Hematopoietic multipotent progenitor cell treated with erythropoietin and hydrocortisone succinate and interleukin-3 and kit ligand, for 8 days (in vitro differentiated cells): ENCODE measurements around the gene TMEM131.

Experiments
- DNase-seq: peaks from one replicate; pipeline ENCODE4 v3.0.0-alpha.2; 2015

Gene TMEM131

DNA sequence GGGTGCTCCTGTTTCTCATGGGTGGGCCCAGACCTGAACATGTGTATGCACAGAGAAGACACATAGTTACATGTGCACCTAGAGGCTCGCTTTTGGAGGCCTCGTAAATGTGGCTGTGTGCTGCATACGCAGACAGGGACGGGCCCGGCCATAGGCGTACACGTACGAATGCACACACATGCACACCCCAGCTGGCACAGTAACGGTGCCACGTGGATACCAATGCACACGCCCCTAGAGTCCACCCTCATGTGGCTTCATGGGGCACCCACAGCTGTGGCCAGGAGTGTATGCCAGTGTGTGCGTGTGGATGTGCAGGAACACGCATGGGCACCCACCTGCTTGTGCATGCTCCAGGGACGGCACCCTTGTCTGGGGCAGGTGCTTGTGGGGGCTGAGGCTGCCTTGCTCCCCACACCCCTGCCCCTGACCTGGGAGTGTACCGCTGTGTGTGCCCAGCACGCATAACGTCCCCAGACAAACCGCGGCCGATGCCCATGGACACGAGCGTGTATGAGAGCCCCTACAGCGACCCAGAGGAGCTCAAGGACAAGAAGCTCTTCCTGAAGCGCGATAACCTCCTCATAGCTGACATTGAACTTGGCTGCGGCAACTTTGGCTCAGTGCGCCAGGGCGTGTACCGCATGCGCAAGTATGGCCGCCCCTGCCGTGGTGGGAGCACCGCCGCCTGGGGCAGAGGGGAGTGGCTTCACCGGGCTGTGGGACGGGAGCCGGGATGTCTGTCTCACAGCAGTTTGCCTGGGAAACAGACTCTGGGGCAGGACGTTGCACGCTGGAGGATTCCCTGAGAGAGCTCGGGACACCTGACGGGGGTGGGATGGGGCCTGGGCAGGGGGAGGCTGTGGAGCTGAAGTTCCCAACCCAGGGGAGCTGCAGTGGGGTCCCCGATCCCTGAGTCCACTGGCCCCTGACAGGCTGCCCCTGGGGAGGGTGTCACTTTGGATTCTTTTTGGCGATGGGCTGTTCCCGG lies 261.4 kb downstream of the TMEM131 start:
- DNase-seq, result no peak

DNA sequence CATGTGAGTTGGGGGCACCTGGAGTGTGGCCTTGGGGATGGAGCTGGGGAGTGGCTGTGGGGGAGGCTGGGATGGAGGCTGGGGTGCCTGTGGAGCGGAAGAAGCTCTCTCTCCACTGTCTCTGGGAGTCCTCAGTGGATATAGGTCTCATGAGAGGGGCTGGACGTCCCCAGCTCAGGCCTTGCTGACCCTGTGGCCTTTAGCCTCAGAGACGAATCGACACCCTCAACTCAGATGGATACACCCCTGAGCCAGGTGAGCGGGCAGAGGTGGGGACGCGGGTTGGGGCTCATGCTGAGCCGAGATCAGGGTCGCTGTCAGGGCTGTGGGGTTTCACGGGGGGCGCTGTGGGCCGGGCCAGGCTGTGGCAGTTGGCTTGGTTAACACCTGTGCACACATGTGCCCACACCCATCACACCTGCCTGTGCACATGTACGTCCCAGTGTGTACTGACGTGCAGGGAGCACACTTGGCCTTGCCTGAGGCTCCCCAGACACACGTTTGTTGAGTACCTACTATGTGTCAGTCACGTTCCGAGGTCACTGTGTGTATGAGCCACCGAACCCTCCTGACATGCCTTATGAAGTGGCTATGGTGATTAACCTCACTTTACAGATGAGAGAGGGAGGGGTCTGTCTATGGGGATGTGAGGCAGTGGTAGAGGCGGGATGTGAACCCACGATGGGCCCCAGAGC lies 262.3 kb downstream of the TMEM131 start:
- DNase-seq, result no peak

DNA sequence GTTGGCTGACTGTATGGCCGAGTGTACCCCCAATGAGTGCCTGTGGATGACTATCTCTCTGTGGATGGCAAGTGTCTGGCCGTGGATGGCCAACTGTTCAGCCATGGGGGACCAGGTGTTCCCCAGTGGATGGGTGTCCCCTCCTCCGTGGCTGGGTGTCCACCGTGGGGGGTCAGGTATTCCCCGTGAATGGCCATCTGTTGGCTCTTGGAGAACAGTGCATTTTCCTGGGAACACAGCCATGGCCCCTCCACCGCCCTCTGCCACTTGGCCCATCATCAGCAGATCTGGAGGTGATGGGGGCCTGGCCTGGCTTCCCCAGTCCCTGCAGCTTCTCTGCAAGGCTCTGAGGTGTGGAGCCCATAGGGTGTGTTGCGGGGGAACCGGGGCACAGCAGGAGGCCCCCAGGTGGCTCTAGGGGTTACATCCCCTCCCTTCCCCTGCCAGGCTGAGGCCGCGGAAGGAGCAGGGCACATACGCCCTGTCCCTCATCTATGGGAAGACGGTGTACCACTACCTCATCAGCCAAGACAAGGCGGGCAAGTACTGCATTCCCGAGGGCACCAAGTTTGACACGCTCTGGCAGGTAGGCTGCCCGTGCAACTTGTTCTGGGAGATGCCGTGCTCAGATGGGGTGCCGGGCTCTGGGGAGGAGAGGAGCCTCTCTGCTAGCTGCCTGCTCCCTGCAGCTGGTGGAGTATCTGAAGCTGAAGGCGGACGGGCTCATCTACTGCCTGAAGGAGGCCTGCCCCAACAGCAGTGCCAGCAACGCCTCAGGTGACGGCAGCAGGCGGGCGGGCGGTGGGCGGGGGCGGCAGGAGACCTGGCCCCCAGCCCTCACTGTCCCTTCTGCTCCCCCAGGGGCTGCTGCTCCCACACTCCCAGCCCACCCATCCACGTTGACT lies 263.1 kb downstream of the TMEM131 start:
- no peak for DNase-seq

DNA sequence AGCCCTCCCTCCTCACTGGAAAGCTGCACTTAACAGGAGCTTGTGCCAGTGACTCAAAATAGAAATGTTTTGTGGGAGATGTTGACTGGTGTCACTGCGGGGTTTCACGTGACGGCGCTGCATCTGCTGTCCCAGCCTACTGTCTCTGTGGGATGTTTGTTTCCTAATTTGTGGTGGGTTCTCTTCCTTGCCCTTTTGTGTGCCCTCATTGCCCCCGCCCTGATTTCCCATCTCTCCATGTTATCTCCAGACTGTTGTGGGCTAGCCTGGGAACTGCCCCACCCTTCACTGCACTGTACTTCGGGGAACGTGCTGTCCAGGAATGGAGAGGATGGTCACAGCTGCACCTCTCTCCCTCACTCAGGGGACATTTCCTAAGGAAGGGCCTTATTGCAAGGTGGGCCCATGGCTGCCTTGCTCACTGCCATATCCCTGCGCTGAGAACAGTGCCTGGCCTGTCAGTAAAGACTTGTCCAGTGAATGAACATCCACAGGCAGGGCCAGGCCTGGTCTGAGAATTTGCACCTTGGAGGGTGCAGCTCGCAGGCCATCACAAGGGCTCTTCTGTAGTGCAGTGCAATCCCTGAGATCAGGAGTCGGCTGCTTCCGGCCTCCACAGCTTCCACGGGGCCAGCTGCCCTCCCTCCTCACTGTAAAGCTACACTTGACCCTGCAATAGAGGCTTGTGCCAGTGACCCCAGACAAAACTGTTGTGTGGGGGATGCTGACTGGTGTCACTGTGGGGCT lies 264.3 kb downstream of the TMEM131 start:
- no peak for DNase-seq

DNA sequence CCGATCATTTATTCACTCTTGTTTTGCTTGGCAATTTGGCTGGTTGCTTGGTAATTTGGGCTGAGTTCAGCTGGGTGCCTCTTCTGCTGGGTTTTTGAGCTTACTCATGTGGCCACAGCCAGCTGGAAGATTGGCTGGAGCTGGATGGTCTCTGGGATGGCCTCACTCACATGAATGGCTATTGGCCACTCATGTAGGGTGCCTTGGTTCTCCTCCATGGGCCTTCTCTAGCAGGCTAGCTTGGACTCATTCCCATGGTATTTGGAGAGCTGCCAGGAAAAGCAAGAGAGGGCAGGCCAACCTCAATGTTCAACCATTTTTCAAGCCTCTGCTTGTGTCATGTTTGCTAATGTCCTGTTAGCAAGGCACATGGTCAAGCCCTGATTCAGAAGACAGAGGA lies 265.5 kb downstream of the TMEM131 start:
- DNase-seq, result no peak

DNA sequence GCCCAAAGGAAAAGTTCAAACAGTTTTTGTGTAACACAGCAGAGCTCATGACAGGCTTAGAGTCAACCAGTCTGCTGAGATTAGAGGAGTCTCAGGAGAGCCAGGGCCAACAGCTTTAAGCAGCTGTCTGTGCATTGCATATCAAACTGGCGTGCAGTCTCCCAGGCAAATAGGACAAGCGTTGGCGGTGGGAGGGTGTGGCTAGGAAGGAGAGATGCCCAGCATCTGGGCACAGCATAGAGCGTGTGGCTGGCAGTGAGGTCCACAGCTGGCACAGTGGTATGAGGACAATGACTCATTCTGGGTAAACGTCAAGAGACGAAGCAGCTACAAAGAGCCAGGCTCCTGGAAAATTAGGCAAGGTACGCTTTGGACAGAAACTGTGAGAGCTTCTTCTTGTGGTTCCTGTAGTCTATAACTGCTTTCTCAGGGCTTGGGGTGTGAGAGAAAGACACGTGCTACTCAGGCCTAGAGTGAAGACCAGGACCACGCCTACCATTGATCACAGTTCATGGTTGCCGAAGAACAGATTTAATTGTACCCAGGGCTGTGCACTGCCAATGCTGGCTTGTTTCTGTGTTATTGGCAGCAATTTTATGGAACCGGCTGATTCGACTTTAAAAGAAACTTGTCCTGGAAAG lies 267.5 kb downstream of the TMEM131 start:
- no peak for DNase-seq

DNA sequence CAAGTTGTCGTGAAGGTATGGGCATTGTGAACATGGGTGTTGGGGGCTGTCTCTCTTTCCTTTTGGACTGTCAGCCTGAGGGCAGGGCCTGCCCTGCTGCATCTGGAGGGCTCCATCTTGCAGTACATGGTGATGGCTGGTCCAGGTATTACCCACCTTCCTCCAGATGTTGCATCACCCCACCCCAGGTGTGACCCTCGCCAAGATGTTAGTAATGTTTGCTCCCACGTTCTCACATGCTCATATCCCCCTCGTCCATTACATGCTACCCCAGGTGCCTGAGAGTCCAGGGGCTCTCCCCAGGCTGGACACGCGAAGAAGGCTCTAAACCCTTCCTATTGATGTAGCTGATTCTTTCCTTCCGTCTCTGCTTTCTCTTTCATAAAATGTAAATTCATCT lies 268.5 kb downstream of the TMEM131 start:
- no peak for DNase-seq

DNA sequence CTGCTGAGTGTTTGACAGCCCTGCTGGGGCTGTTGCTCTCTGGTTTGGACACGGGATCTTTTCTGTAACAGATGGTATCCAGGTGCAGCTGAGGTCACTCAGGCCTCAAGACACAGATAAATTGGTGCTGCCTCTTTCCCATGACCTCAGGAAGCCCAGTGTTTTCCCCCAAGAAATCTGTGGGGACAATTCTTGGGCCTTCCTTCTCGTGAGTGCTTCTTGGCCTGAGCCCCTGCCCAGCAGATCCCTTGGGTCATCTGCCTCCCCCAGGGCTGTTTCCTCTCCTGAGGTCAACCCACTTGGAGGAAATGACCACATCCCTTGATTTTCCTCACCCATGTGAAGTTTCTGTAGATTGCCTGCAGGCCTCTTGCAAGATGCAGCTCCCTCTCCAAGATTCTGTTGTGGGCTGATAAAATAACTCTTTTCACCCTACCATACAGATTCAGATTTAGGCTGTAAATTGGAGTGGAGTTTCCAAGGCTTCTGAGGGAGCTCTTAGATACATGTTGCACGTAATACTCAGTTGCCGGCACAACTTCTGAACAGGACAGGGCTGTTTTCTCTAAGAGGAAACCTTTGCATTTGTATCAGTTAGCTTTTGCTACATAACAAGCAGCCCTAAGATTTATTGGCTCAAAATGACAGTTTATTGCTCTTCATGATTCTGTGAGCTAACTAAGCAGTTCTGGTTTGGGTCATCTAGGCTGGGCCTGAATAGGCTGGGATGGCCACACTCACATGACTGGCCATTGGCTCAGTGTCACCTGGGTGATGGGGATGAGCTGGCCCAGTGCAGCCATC lies 269.3 kb downstream of the TMEM131 start:
- no peak for DNase-seq

DNA sequence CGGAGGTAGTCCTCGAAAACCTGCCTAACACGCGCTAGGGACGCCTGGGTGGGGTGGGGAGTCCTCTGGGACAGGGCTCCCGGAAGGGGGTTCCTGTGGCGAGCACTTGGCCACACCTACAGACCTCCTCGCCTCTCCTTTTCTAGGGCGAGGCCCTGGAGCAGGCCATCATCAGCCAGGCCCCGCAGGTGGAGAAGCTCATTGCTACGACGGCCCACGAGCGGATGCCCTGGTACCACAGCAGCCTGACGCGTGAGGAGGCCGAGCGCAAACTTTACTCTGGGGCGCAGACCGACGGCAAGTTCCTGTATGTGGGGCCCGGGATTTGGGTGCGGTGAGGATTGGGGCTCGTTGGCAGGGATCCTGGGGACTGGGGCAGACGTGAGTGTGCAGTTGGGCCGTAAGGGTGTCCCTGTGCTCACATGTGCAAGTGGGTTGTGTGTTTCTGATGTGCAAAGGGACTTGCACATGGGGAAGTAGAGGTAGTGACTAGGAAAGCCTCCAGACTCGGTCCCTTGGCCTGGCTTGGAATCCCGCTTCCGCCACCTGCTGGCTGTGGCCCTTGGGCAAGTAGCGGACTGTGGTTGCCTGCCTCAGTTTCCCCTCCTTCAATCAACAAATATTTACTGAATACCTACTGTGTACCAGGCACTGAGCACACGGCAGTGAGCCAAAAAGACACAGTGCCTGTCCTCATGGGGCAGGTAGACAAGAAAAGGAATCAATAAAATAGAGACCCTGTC lies 270.6 kb downstream of the TMEM131 start:
- DNase-seq, result no peak

DNA sequence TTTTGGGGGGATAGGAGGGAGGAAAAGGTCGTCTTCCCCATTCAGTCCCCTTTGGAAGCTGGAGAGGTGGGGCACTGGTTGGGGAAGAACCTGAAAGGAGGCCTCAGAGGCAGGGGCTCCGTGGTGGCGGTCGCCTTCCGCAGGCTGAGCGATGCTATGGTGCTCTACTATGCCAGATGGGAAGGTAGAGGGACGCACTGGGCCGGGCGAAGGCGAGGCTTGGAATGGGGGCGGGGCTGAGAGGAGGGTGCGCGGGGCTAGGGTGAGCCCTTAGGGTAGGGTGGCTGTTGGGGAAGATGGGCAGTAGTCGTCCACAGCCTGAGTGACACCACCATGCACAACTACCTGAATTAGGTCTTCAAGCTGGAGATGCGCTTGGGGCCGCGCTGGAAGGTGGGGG lies 271.2 kb downstream of the TMEM131 start:
- DNase-seq, result no peak

DNA sequence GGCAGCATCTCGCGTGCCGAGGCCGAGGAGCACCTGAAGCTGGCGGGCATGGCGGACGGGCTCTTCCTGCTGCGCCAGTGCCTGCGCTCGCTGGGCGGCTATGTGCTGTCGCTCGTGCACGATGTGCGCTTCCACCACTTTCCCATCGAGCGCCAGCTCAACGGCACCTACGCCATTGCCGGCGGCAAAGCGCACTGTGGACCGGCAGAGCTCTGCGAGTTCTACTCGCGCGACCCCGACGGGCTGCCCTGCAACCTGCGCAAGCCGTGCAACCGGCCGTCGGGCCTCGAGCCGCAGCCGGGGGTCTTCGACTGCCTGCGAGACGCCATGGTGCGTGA lies 271.7 kb downstream of the TMEM131 start:
- DNase-seq, result no peak

DNA sequence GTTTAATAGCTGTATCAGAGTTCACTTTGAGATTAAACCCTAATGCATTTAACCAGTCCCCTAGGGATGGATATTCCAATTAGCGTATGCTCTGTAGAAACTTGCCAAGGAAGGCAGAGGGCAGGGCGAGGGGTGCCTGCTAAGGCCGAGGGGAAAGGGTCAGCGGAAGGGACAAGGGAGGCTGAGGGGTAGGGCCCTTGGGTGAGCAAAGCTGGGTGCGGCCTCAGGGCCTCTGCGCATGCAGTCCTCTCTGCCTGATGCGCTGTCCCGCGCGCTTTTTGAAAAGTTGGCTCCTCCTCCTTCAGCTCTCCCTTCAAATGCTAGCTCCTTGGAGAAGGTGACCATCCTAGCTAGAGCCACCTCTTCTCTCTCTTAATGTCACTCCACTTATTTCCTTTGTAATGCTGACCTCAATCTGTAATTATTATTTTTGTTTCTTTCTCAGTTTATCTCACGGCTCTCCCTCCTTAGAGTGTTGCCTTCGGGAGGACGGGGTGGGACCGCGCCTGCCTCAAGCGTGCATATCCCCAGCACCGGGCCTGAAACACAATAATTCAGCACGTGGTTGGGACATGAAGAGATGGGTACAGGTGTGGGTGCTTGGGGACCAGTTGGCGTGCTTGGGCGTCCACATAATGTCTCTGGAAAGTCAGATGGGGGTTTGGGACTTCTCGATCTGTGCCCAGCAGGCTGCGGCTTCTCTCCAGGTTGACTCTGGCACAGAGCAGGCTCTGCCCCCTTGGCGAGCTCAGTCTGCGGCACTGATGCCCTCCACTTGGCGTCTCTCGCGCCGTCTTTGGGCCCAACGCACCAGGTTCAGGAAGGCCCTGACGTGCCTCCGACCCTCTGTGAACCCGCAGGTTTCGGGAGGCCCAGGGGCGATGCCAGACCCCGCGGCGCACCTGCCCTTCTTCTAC lies 272.3 kb downstream of the TMEM131 start:
- no peak for DNase-seq

DNA sequence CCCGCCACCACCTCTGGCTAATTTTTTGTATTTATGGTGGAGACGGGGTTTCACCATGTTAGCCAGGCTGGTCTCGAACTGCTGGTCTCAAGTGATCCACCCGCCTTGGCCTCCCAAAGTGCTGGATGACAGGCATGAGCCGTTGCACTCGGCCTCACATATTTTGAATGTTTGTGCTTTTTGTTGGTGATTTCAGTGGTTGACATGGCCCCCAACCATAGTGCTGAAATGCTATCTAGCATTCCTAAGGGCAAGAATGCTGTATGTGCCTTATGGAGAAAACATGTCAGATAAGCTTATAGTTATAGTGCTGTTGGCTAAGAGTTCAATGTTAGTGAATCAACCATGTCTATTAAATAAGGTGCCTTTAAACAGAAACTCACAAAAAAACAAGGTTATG lies 273.5 kb downstream of the TMEM131 start:
- no peak for DNase-seq

DNA sequence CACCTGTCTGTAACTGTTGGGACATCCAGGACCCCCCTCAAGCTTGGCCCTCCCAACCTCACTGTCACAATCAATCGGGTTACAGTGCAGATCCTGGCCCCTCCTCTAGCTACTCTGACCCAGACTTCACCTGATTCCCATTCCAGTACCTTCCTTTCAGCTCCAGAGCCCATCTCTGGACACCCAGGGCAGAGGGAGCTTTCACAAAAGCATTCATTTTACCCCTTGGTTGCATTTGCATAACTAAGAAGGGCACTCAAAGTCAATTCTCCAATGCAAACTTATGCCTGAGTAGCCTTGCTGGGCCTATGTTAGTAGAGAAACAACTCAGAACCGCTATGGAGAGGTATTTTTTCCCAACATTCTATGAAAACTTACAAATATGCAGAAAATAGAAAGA lies 275.0 kb downstream of the TMEM131 start:
- no peak for DNase-seq

DNA sequence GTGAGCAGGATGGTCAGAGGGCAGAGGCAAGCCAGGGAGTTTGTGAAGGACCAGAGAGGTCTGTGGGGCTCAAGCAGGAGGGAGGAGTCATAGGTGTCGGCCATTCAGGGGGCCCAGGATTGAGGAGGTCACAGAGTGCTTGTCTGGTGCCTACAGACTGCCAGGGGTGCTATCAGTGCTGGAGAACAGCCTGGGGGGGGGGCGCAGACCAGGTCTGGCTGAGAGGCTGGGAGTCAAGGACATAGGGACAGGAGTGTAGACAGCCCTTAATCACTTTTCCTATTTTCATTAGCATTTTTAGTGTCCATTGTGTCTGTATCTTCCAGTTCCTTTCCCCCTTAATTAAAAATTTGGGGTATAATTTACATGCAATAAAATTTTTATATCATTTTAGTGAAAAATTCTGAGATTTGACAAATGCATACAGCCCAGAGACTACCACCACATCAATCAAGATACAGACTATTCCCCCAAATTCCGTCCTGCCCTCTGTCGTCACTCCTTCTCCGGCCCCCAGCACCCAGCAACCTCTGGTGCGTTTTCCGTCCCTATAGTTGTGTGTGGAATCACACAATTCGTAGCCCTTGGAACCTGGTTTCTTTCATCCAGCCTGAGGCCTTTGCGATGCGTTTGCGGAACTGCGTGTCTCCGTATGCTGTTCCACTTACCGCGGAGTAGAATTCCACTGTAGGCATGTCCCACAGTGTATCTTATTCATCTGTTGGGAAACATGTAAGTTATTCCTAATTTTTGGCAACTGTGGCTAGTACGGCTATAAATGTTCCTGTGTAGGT lies 276.2 kb downstream of the TMEM131 start:
- no peak for DNase-seq

DNA sequence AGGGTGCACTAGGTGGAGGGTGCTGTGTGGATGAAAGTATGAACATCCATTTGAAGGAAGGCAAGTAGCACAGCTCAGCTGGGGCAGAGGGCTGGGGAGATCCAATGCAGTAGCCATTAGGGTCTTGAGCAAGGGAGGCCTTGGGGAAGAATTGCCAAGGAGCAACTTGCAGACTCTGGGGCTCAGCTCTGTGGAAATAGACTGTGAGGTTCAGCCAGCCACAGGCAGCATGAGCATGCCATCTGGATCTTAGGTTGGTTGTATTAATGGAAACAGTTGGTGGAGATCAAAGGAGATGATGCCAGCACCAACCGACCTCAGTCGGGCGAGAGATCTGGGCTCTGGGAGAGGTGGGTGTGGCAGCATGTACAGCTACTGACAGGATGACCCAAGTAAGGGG lies 276.8 kb downstream of the TMEM131 start:
- no peak for DNase-seq

DNA sequence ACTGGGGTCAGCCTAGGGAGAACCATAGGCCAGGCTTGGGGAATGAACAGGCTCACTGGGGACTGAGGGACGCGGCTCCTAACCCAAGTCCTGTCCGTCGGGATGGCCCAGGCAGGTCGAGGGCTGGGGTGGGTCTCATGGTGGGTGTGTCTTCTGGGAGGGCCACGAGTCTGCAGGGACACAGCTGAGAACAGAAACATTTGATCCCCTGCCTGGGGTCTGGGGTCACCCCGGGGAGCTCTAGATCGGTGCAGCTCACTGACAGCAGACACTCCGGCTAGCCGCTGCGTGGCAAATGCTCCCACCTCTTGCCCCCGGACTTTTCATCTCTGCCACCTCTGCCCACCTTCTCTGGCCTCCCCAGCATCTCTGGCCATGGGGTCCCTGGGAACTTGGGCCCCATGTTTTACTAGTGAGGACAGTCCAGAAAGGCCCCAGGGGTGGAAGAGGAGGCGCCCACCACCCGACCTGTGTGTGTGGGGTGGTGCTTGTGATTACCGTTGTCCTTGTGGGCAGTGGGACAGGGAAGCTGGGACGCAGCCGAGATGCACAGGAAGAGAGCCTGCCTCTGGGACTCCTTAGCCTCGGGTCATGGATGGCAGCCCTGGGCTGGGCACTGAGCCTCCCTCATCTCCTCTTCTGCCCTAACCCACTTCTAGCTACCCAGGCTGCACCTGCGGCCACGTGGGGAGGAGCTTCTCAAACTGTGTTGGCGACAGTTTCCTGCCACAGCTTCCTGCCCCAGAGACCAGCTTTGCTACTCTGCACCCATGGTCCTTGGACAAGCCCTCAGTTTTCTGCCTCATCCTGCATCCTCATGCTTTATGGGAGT lies 277.5 kb downstream of the TMEM131 start:
- no peak for DNase-seq

DNA sequence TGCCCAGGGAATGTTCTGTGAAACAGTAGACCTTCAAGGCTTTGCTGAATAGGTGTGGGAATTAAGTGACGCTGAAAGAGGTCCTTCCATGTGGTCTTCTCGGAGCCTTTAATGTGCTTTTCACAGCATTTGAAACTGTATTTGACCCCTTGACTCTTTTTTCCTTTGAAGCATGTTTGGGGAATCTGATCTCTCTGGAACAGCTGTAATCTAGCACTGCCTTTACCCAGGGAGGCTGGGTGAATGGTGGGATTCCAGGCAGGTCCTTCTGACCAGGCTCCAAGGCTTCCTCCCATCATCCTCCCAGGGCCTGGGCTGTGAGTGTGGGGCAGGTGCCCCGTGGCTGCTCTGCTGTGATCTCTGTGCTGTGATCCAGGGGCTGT lies 278.1 kb downstream of the TMEM131 start:
- DNase-seq, result no peak
